ENCODE data around the gene LRMDA.

DNA sequence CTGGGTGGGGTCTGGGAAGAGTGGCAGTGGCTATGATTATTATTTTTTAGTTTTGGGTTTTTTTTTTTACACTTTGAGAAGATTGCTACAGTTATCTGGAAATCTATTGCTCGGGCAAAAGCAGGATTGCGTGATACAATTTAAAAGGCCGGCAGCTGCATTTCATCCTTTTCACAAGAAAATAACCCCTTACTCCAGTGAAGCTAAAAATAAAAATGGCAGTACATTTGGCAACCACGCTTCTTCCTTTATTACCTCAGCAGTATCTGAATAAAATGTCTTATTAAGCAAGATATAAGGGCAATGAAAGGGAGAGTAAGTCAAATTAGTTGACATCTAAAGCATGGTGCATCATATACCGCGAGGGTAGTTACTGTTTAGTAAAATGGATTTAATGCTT is 496.8 kb downstream of the LRMDA start:
- TF ChIP-seq POLR2A (IDR thresholded peaks at IDR 0.05) (no peak), CTCF (IDR thresholded peaks at IDR 0.05) (no peak)

Data from sigmoid colon (tissue), 3 donors.